ENCODE results near the gene TMEM239. TPM values are rescaled to one million over a fixed set of nuclear protein-coding genes. Genes with fewer than 3 reads are reported as not detected.

The TMEM239 gene
- total and polyA plus RNA-seq, 2 of the 8 experiments (the other 6 are each of a cell fraction or from before 2014, with no cell fraction given) = not detected

- TF ChIP-seq RBBP5 (IDR thresholded peaks at IDR 0.05; ENCODE audit: borderline replicate concordance, low read depth, low read length) = no peak
- no peak for TF ChIP-seq USF2 (IDR thresholded peaks at IDR 0.05; ENCODE audit: low read length)
These were observed 18.8 kb upstream of the TMEM239 start (continued) for GRCh38 chr20:2797136-2797983.

Data from H1 (cell line).